Spleen (tissue), 7 donors: ENCODE measurements around the gene CCNY.

Experiments
- CTCF ChIP-seq, 11 experiments: fragments of 200-600 bp in 7 of 11; fragments of 450-650 bp in 4 of 11; sonication (generic) in 4 of 11; IDR thresholded peaks in 8 of 11; conservative IDR thresholded peaks in 3 of 11; 1 replicate in 7 of 11; 2 replicates in 4 of 11; pipeline versions ENCODE4 v1.4.0 to v1.8.0; 2016 to 2021; ENCODE audit warnings: antibody characterized with exemption in 11 of 11, inconsistent platforms in 4 of 11, mild to moderate bottlenecking in 1 of 11
- POLR2AphosphoS5 ChIP-seq, 3 donors: sonication (generic); formaldehyde crosslinking; IDR thresholded peaks; one replicate each; pipeline ENCODE4 v1.5.1; 2017; ENCODE audit warnings: antibody characterized with exemption in 3 of 3
- donor health status: DM: no; HTN: no; CAD: no; lungs with moderate emphysema.
- donor health status: DM: no; HTN: no; CAD: no.
- donor health status: DM: no; HTN: no; CAD: no.

- TF ChIP-seq CTCF (IDR thresholded peaks at IDR 0.05 in 8 of 11, conservative IDR thresholded peaks at IDR 0.05 in 3 of 11): no peak
- no peak for TF ChIP-seq POLR2AphosphoS5 (IDR thresholded peaks at IDR 0.05)
Observed at GRCh38 chr10:35320341-35320740, 16.0 kb upstream of the CCNY start.
